Transverse colon (tissue), 4 donors: ENCODE data around the gene INPP5B.

Experiments
- EP300 ChIP-seq: sonication (generic); formaldehyde crosslinking; IDR thresholded peaks from one replicate; pipeline ENCODE4 v1.6.1; 2017; ENCODE audit warnings: antibody characterized with exemption, low read depth
- POLR2A ChIP-seq: fragments of 450-650 bp; IDR thresholded peaks from one replicate; pipeline ENCODE4 v1.6.1; 2016; ENCODE audit warnings: antibody characterized with exemption, mild to moderate bottlenecking, moderate library complexity
- POLR2AphosphoS5 ChIP-seq, 3 donors: sonication (generic); formaldehyde crosslinking; IDR thresholded peaks; one replicate each; pipeline ENCODE4 v1.6.1; 2016; ENCODE audit warnings: antibody characterized with exemption in 3 of 3
- TF ChIP-seq, protein P1 (sequence below), 5 experiments: fragments of 200-600 bp in 3 of 5; fragments of 450-650 bp in 2 of 5; sonication (generic) in 3 of 5; IDR thresholded peaks; 1 replicate in 2 of 5; 2 replicates in 3 of 5; pipeline ENCODE4 v1.5.1; 2016 to 2017; ENCODE audit warnings: antibody characterized with exemption in 5 of 5, inconsistent platforms in 3 of 5, mild to moderate bottlenecking in 2 of 5, moderate library complexity in 1 of 5

DNA sequence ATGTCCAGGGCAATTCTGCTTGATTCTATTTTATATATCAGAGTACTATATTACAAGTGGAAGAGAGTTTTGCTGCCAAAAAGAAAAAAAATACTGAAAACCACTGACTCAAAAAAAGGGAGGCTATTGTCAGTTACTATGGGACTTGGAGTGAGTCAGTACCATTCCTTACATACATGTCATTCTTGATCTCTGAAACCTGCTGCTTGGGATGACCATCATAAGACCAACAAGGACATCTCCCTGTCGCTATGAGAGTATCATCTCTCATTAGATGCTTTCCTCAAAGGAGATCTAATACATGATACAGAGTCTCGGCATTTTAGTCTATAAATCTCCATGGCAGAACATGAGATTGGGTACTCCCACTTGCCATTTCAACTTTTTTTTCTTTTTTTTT, 11.8 kb upstream of the INPP5B start:
- TF ChIP-seq, protein P1, sequence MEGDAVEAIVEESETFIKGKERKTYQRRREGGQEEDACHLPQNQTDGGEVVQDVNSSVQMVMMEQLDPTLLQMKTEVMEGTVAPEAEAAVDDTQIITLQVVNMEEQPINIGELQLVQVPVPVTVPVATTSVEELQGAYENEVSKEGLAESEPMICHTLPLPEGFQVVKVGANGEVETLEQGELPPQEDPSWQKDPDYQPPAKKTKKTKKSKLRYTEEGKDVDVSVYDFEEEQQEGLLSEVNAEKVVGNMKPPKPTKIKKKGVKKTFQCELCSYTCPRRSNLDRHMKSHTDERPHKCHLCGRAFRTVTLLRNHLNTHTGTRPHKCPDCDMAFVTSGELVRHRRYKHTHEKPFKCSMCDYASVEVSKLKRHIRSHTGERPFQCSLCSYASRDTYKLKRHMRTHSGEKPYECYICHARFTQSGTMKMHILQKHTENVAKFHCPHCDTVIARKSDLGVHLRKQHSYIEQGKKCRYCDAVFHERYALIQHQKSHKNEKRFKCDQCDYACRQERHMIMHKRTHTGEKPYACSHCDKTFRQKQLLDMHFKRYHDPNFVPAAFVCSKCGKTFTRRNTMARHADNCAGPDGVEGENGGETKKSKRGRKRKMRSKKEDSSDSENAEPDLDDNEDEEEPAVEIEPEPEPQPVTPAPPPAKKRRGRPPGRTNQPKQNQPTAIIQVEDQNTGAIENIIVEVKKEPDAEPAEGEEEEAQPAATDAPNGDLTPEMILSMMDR (IDR thresholded peaks at IDR 0.05): no peak
- TF ChIP-seq EP300: no peak
- no peak for TF ChIP-seq POLR2A
- TF ChIP-seq POLR2AphosphoS5 (IDR thresholded peaks at IDR 0.05): no peak
